Kidney (tissue), 14 donors: ENCODE measurements around the gene PPP1R12A. TPM values are rescaled to one million over a fixed set of nuclear protein-coding genes. Genes with fewer than 3 reads are reported as not detected.
A peak's percentile ranks its signal among the peaks of the same experiment; 100 is the strongest.

Source experiments
- DNase-seq, 5 donors: peaks; one replicate each; pipeline ENCODE4 v3.0.0-alpha.2; 2013 to 2020
- FAIRE-seq: peaks from 2 replicates; lab custom pipeline; 2012; peaks lifted over from hg19 to GRCh38; lab: Jason Lieb, UNC
- H3K27ac ChIP-seq, 2 donors: one replicate each; pipeline ENCODE4 v1.7.0; 2013; ENCODE audit warnings: low read depth in 2 of 2, low read length in 2 of 2, inconsistent platforms in 1 of 2
- H3K27me3 ChIP-seq: one replicate; pipeline ENCODE4 v1.7.1; 2013; ENCODE audit warnings: low read length, inconsistent platforms; ENCODE audit not compliant: control insufficient read depth, insufficient read depth
- H3K36me3 ChIP-seq, 3 donors: one replicate each; pipeline versions ENCODE4 v1.7.0 to v1.7.1; 2013; ENCODE audit warnings: low read length in 3 of 3, control low read depth in 1 of 3, inconsistent platforms in 1 of 3; ENCODE audit not compliant: insufficient read depth in 3 of 3, control insufficient read depth in 2 of 3
- H3K4me1 ChIP-seq, 3 donors: one replicate each; pipeline versions ENCODE4 v1.7.0 to v1.7.1; 2013; ENCODE audit warnings: low read length in 3 of 3, inconsistent platforms in 1 of 3, low read depth in 1 of 3; ENCODE audit not compliant: control insufficient read depth in 2 of 3, insufficient read depth in 2 of 3
- H3K4me3 ChIP-seq, 3 donors: one replicate each; pipeline versions ENCODE4 v1.7.0 to v1.8.1; 2013; ENCODE audit warnings: low read length in 3 of 3, control low read depth in 1 of 3, inconsistent platforms in 1 of 3
- H3K9ac ChIP-seq, 3 donors: one replicate each; pipeline versions ENCODE4 v1.7.0 to v1.7.1; 2013; ENCODE audit warnings: low read length in 3 of 3, control low read depth in 1 of 3, inconsistent platforms in 1 of 3
- H3K9me3 ChIP-seq, 3 donors: one replicate each; pipeline versions ENCODE4 v1.7.0 to v1.7.1; 2013; ENCODE audit warnings: low read length in 3 of 3, control low read depth in 1 of 3, inconsistent platforms in 1 of 3; ENCODE audit not compliant: control insufficient read depth in 2 of 3, insufficient read depth in 1 of 3
- intact Hi-C: fragments of 100-400 bp; cut with DNase I; formaldehyde crosslinking; loops from one replicate; pipeline ENCODE4 v1.11.1; 2022
- polyA plus RNA-seq: library from polyadenylated mRNA; stranded (reverse); fragments of 350-450 nt; fragmentation: Illumina TruSeq; extraction: RNeasy Lipid Tissue Mini Kit (QIAGEN cat#74804); gene quantifications from one replicate; pipeline ENCODE4 v1.2.3, GENCODE V29; 2014; ENCODE audit warnings: low read depth, low replicate concordance; ENCODE audit not compliant: insufficient read depth
- total RNA-seq: library from RNA; stranded (reverse); fragmentation: NEBNext Ultra II Directional; extraction: Animal tissue kit (Norgen Biotek cat#: 25700); gene quantifications from one replicate; pipeline ENCODE4 v1.2.1, GENCODE V29; 2021
- TF ChIP-seq, protein P1 (sequence below): IDR thresholded peaks from 3 replicates; pipeline ENCODE4 v1.5.1; 2012; ENCODE audit warnings: mild to moderate bottlenecking, moderate library complexity, borderline replicate concordance; ENCODE audit not compliant: insufficient read depth; ENCODE audit errors: extremely low read depth
- donor health status: control.
- donor health status: control.
- donor health status: control.
- donor health status: control.
- donor health status: control.
- donor health status: DM: yes; HTN: yes; CAD: no.
- donor health status: Normal renal cell carcinoma (clear cell type).

The PPP1R12A gene
- total and polyA plus RNA-seq, 2 donors from 2014 or later = 10.3 to 82.5 TPM

- Histone ChIP-seq H3K9ac (no peak overlapping the region), H3K36me3 (no peaks in the 10 kb centered on the region), H3K4me1 (no peaks in the 10 kb centered on the region), H3K27me3 (no peaks in the 10 kb centered on the region), H3K27ac (no peak overlapping the region), H3K4me3 (no peak overlapping the region), H3K9me3 (no peaks in the 10 kb centered on the region)
- no peak for DNase-seq
- TF ChIP-seq, protein P1, sequence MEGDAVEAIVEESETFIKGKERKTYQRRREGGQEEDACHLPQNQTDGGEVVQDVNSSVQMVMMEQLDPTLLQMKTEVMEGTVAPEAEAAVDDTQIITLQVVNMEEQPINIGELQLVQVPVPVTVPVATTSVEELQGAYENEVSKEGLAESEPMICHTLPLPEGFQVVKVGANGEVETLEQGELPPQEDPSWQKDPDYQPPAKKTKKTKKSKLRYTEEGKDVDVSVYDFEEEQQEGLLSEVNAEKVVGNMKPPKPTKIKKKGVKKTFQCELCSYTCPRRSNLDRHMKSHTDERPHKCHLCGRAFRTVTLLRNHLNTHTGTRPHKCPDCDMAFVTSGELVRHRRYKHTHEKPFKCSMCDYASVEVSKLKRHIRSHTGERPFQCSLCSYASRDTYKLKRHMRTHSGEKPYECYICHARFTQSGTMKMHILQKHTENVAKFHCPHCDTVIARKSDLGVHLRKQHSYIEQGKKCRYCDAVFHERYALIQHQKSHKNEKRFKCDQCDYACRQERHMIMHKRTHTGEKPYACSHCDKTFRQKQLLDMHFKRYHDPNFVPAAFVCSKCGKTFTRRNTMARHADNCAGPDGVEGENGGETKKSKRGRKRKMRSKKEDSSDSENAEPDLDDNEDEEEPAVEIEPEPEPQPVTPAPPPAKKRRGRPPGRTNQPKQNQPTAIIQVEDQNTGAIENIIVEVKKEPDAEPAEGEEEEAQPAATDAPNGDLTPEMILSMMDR = no peak
- intact Hi-C loops = no loop called here
- FAIRE-seq = no peak
Observed at GRCh38 chr12:79850610-79851299, 84.1 kb downstream of the PPP1R12A start.

- FAIRE-seq (no peak), DNase-seq (peak in 1 of 5 donors; percentile 30)
- Histone ChIP-seq H3K9me3 (no peaks in the 10 kb centered on the region), H3K4me3 (no peak overlapping the region), H3K27ac (no peak overlapping the region), H3K36me3 (peaks cover 2 to 6% (median 5%) of the 10 kb centered on the region in 3 donors), H3K9ac (no peak overlapping the region), H3K4me1 (no peaks in the 10 kb centered on the region), H3K27me3 (no peaks in the 10 kb centered on the region)
- TF ChIP-seq, protein P1 = no peak
- intact Hi-C loops = no loop called here
Observed at GRCh38 chr12:79848339-79848738, 86.6 kb downstream of the PPP1R12A start.

DNA sequence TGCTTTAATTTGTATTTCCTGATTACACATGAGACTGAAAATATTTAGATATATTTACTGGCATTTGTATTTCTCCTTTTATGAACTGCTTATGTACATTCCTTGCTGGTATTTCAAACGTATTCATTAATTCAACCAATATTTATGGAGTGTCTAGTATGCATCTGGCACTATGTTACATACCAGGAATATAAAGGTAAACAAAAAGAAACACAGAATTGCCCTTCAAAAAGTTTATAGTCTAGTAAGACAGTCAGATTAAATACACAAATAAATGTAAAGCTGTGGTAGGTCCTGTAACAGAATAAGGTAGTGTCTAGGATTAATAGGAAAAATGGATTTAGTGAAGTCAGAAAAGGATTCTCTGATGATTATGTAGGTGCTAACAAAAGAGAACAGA is 87.5 kb downstream of the PPP1R12A start:
- no peak overlapping the region for H3K9ac ChIP-seq
- intact Hi-C loops = no loop called here
- no peak for DNase-seq
- TF ChIP-seq, protein P1 = no peak
- peak overlapping the region in 1 of 2 donors; percentile 9 for H3K27ac ChIP-seq
- peaks cover 2 to 6% (median 5%) of the 10 kb centered on the region in 3 donors for H3K36me3 ChIP-seq
- H3K27me3 ChIP-seq = no peaks in the 10 kb centered on the region
- FAIRE-seq = no peak
- no peak overlapping the region for H3K4me3 ChIP-seq
- no peaks in the 10 kb centered on the region for H3K4me1 ChIP-seq
- H3K9me3 ChIP-seq = no peaks in the 10 kb centered on the region
